Cerebellar nuclear complex (tissue), 1 donor: ENCODE data around the gene MYH14.

Source experiments
- DNase-seq, 2 experiments: peaks; one replicate each; lab custom pipeline; 2025; lab: John Stamatoyannopoulos, UW

MYH14 gene

GRCh38 chr19:50203281-50204080 lies at the start of gene MYH14:
Gene MYH14 (plus strand): TSS chr19:50203622. CDS start chr19:50210366, 6,744 bp downstream.
- DNase-seq, result peak; percentile 60 to 66

- no peak for DNase-seq
Measured at GRCh38 chr19:50154529-50154928, 48.9 kb upstream of the MYH14 start.

- no peak for DNase-seq
Measured at GRCh38 chr19:50155520-50156109, 47.8 kb upstream of the MYH14 start.

- DNase-seq, result no peak
Measured at GRCh38 chr19:50158577-50158976, 44.8 kb upstream of the MYH14 start.

- DNase-seq, result no peak
Measured at GRCh38 chr19:50159078-50159477, 44.3 kb upstream of the MYH14 start.

GRCh38 chr19:50162988-50163387 lies 40.4 kb upstream of the MYH14 start, which contains the start of gene IZUMO2:
Gene IZUMO2 (minus strand): TSS chr19:50163281. CDS start chr19:50163194, 87 bp downstream.
- DNase-seq, result no peak

- no peak for DNase-seq
Measured at GRCh38 chr19:50167314-50167721, 36.1 kb upstream of the MYH14 start.

- no peak for DNase-seq
Measured at GRCh38 chr19:50171752-50172151, 31.7 kb upstream of the MYH14 start.

- no peak for DNase-seq
Measured at GRCh38 chr19:50172726-50173125, 30.7 kb upstream of the MYH14 start.

- DNase-seq, result no peak
Measured at GRCh38 chr19:50173127-50173526, 30.3 kb upstream of the MYH14 start.

- no peak for DNase-seq
Measured at GRCh38 chr19:50174100-50174793, 29.2 kb upstream of the MYH14 start.

GRCh38 chr19:50175924-50176323 lies 27.5 kb upstream of the MYH14 start:
- DNase-seq, result no peak

- DNase-seq, result no peak
Measured at GRCh38 chr19:50176775-50177174, 26.6 kb upstream of the MYH14 start.

- DNase-seq, result no peak
Measured at GRCh38 chr19:50178320-50178719, 25.1 kb upstream of the MYH14 start.

- DNase-seq, result no peak
Measured at GRCh38 chr19:50178859-50179537, 24.4 kb upstream of the MYH14 start.

- no peak for DNase-seq
Measured at GRCh38 chr19:50181121-50181520, 22.3 kb upstream of the MYH14 start.

GRCh38 chr19:50184196-50184595 lies 19.2 kb upstream of the MYH14 start:
- no peak for DNase-seq

- no peak for DNase-seq
Measured at GRCh38 chr19:50187937-50188336, 15.5 kb upstream of the MYH14 start.

- no peak for DNase-seq
Measured at GRCh38 chr19:50189331-50189730, 14.1 kb upstream of the MYH14 start.

- DNase-seq, result no peak
Measured at GRCh38 chr19:50190439-50190891, 13.0 kb upstream of the MYH14 start.

- no peak for DNase-seq
Measured at GRCh38 chr19:50191216-50191615, 12.2 kb upstream of the MYH14 start.
